GM23248 (cell line): ENCODE measurements around the gene CEP131.

Experiments
- EZH2 ChIP-seq: fragments of 200-600 bp; sonication (generic); IDR thresholded peaks from 2 replicates; pipeline ENCODE4 v1.6.1; 2018; ENCODE audit warnings: antibody characterized with exemption, mild to moderate bottlenecking; ENCODE audit not compliant: insufficient read depth, poor library complexity, severe bottlenecking
- EZH2phosphoT487 ChIP-seq: fragments of 200-600 bp; sonication (generic); IDR thresholded peaks from 2 replicates; pipeline ENCODE4 v1.6.1; 2018; ENCODE audit warnings: antibody characterized with exemption, moderate library complexity, mild to moderate bottlenecking, low read depth; ENCODE audit not compliant: insufficient read depth

GRCh38 chr17:81210466-81210865, 12.3 kb downstream of the CEP131 start:
- TF ChIP-seq EZH2 (no peak), EZH2phosphoT487 (no peak)
